A172 (cell line): ENCODE results near the gene INPPL1. TPM values are rescaled to one million over a fixed set of nuclear protein-coding genes. Genes with fewer than 3 reads are reported as not detected.
"Not testable (repeated sequence)": the region's sequence is repeated elsewhere in the genome, so short reads cannot be mapped to it uniquely, and the experiment has no call there.

Experiments
- DNase-seq: peaks from one replicate; pipeline ENCODE4 v3.0.0-alpha.2; 2015; ENCODE audit warnings: low spot score
- total RNA-seq: library from RNA; depleted of rRNA; stranded (reverse); fragments of >200 nt; shearing (Covaris generic); gene quantifications from 2 replicates; pipeline ENCODE4 v1.2.3, GENCODE V29; 2014; rRNA removed

Gene INPPL1
- total RNA-seq = 55.7 and 73.0 TPM in 2 replicates

- DNase-seq = no peak
Observed at GRCh38 chr11:72224564-72225410, at the start of gene INPPL1. TSS of gene INPPL1 (plus strand) at chr11:72224767. CDS start at chr11:72224985, 218 bp downstream.

- DNase-seq = no peak
Observed at GRCh38 chr11:72177656-72178055, 46.9 kb upstream of the INPPL1 start.

GRCh38 chr11:72179049-72179803 lies 45.3 kb upstream of the INPPL1 start:
- DNase-seq = no peak

- no peak for DNase-seq
Observed at GRCh38 chr11:72179804-72180396, 44.7 kb upstream of the INPPL1 start.

GRCh38 chr11:72180892-72181552 lies 43.5 kb upstream of the INPPL1 start:
- not testable (repeated sequence) for DNase-seq

GRCh38 chr11:72181553-72181958 lies 43.0 kb upstream of the INPPL1 start:
- DNase-seq = not testable (repeated sequence)

- DNase-seq = no peak
Observed at GRCh38 chr11:72188267-72188666, 36.3 kb upstream of the INPPL1 start.

- no peak for DNase-seq
Observed at GRCh38 chr11:72189455-72190250, 34.9 kb upstream of the INPPL1 start.

- DNase-seq = no peak
Observed at GRCh38 chr11:72190631-72191071, 33.9 kb upstream of the INPPL1 start.

GRCh38 chr11:72191961-72192381 lies 32.6 kb upstream of the INPPL1 start, which contains the start of gene FOLR1:
TSS of gene FOLR1 (plus strand) at chr11:72192140. CDS start at chr11:72192174, 34 bp downstream.
- peak; percentile 25 for DNase-seq

GRCh38 chr11:72195518-72196270 lies 28.9 kb upstream of the INPPL1 start:
- DNase-seq = no peak

GRCh38 chr11:72201445-72201844 lies 23.1 kb upstream of the INPPL1 start:
- DNase-seq = not testable (repeated sequence)

- no peak for DNase-seq
Observed at GRCh38 chr11:72202571-72202970, 22.0 kb upstream of the INPPL1 start.

- DNase-seq = no peak
Observed at GRCh38 chr11:72203163-72203562, 21.4 kb upstream of the INPPL1 start.

- no peak for DNase-seq
Observed at GRCh38 chr11:72204886-72205285, 19.7 kb upstream of the INPPL1 start.

- DNase-seq = not testable (repeated sequence)
Observed at GRCh38 chr11:72206794-72207193, 17.8 kb upstream of the INPPL1 start.

GRCh38 chr11:72208281-72208680 lies 16.3 kb upstream of the INPPL1 start:
- DNase-seq = no peak

- DNase-seq = no peak
Observed at GRCh38 chr11:72209101-72209500, 15.5 kb upstream of the INPPL1 start.

- DNase-seq = no peak
Observed at GRCh38 chr11:72216638-72217037, 7.9 kb upstream of the INPPL1 start, which contains the start of gene FOLR2. TSS of gene FOLR2 (plus strand) at chr11:72216794. CDS start at chr11:72218585, 1,791 bp downstream.

GRCh38 chr11:72217841-72218240 lies 6.7 kb upstream of the INPPL1 start:
- no peak for DNase-seq
